OCI-LY3 (cell line): Measurements from ENCODE around the gene GALNT10.

ENCODE experiments used
- EZH2phosphoT487 ChIP-seq: fragments of 200-600 bp; shearing (Covaris generic); IDR thresholded peaks from 2 replicates; pipeline ENCODE4 v1.6.1; 2018; ENCODE audit warnings: antibody characterized with exemption, mixed run types, low read depth
- TF ChIP-seq, protein P1 (sequence below): fragments of 200-600, 300-600 bp; sonication (generic); IDR thresholded peaks from 2 replicates; pipeline ENCODE4 v1.5.1; 2014; ENCODE audit warnings: antibody characterized with exemption, low read length, low read depth

DNA sequence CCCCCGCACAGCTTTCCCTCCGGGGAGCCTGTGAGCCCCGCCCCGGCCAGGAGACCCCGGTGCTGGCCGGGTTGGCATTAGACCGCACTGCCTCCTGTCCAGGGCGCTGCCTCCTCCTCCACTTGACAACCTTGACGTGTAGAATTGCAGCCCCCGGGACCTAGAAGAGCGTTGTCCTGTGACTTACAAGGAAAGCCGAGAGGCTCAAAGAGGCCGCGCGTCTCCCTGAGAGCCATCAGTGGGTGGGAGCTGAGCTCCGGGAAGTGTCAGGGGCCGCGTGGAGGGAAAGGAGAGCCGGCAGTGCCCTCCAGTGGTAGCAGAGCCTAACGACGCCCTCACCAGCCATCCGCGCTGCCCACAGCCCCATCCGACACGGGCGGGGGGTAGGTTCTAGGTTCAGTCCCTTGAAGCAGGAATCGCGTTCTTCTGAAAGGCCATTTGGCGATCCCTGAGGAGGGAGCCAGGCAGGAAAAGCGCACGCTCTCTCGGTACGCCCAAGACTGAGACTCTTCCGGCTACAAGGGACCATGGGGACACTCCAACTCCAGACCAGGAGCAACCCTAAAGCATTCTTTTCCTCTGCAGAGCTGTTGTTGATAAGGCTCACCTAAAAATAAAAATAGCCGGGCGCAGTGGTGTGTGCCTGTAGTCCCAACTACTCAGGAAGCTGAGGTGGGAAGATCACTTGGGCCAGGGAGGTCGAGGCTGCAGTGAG lies 214.7 kb downstream of the GALNT10 start:
- TF ChIP-seq, protein P1, sequence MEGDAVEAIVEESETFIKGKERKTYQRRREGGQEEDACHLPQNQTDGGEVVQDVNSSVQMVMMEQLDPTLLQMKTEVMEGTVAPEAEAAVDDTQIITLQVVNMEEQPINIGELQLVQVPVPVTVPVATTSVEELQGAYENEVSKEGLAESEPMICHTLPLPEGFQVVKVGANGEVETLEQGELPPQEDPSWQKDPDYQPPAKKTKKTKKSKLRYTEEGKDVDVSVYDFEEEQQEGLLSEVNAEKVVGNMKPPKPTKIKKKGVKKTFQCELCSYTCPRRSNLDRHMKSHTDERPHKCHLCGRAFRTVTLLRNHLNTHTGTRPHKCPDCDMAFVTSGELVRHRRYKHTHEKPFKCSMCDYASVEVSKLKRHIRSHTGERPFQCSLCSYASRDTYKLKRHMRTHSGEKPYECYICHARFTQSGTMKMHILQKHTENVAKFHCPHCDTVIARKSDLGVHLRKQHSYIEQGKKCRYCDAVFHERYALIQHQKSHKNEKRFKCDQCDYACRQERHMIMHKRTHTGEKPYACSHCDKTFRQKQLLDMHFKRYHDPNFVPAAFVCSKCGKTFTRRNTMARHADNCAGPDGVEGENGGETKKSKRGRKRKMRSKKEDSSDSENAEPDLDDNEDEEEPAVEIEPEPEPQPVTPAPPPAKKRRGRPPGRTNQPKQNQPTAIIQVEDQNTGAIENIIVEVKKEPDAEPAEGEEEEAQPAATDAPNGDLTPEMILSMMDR, result peak; percentile 56
- TF ChIP-seq EZH2phosphoT487, result no peak
